SK-N-SH (cell line): ENCODE results near the gene FBXW5. TPM values are rescaled to one million over a fixed set of nuclear protein-coding genes. Genes with fewer than 3 reads are reported as not detected.

ENCODE experiments used
- CTCF ChIA-PET: fragments of 300-600, 350-600 bp; formaldehyde crosslinking; extraction: SDS; loops from one replicate; lab custom pipeline; 2021; lab: Yijun Ruan, JAX
- POLR2A ChIA-PET: fragments of 350-600 bp; sonication (Branson Sonifier 250); formaldehyde crosslinking; extraction: SDS; loops from one replicate; lab custom pipeline; 2020; ENCODE audit warnings: antibody characterized with exemption, inconsistent platforms; lab: Yijun Ruan, JAX
- DNase-seq: peaks from one replicate; pipeline ENCODE4 v3.0.0; 2012
- H2AFZ ChIP-seq: fragments of 200-600 bp; sonication (generic); 2 replicates; pipeline ENCODE4 v1.8.1; 2016; ENCODE audit warnings: antibody characterized with exemption, mild to moderate bottlenecking, low read depth
- H3F3A ChIP-seq: fragments of 200-600 bp; sonication (generic); replicated peaks from 2 replicates; pipeline ENCODE3; 2016; ENCODE audit warnings: antibody characterized with exemption, mild to moderate bottlenecking; ENCODE audit not compliant: insufficient read depth
- H3K27ac ChIP-seq, 2 experiments: fragments of 200-500 bp in 1 of 2; fragments of 200-600 bp in 1 of 2; sonication (Bioruptor generic) in 1 of 2; sonication (generic), shearing (Covaris generic) in 1 of 2; 2 replicates each; pipeline versions ENCODE4 v1.5.1 to v1.6.1; 2014 to 2016; ENCODE audit warnings: low read depth in 2 of 2, inconsistent platforms in 1 of 2, low read length in 1 of 2, mild to moderate bottlenecking in 1 of 2, mixed read lengths in 1 of 2
- H3K27me3 ChIP-seq: fragments of 200-600 bp; sonication (generic), shearing (Covaris generic); 2 replicates; pipeline ENCODE4 v1.6.1; 2016; ENCODE audit warnings: mixed run types; ENCODE audit not compliant: insufficient read depth
- H3K36me3 ChIP-seq, 2 experiments: fragments of 200-500 bp in 1 of 2; fragments of 200-600 bp in 1 of 2; sonication (Bioruptor generic) in 1 of 2; sonication (generic) in 1 of 2; replicated peaks in 1 of 2; 2 replicates each; pipeline versions ENCODE3 to v1.5.1; 2014 to 2016; ENCODE audit warnings: low read length in 1 of 2, mild to moderate bottlenecking in 1 of 2; ENCODE audit not compliant: insufficient read depth in 2 of 2, control insufficient read depth in 1 of 2
- H3K4me1 ChIP-seq, 2 experiments: fragments of 200-500 bp in 1 of 2; fragments of 200-600 bp in 1 of 2; sonication (Bioruptor generic) in 1 of 2; sonication (generic), shearing (Covaris generic) in 1 of 2; 2 replicates each; pipeline versions ENCODE4 v1.5.1 to v1.6.1; 2014 to 2016; ENCODE audit warnings: low read depth in 1 of 2, low read length in 1 of 2, mixed run types in 1 of 2; ENCODE audit not compliant: insufficient read depth in 2 of 2, control insufficient read depth in 1 of 2
- H3K4me2 ChIP-seq: fragments of 200-600 bp; sonication (generic), shearing (Covaris generic); 2 replicates; pipeline ENCODE4 v1.6.1; 2017; ENCODE audit warnings: mixed run types
- H3K4me3 ChIP-seq, 2 experiments: fragments of 200-500 bp in 1 of 2; fragments of 200-600 bp in 1 of 2; sonication (Bioruptor generic) in 1 of 2; sonication (generic), shearing (Covaris generic) in 1 of 2; 2 replicates each; pipeline versions ENCODE4 v1.5.1 to v1.8.1; 2014 to 2016; ENCODE audit warnings: low read depth in 2 of 2, inconsistent platforms in 1 of 2, low read length in 1 of 2, mild to moderate bottlenecking in 1 of 2, mixed read lengths in 1 of 2, moderate library complexity in 1 of 2
- H3K79me2 ChIP-seq: fragments of 200-600 bp; sonication (generic); 2 replicates; pipeline ENCODE4 v1.8.1; 2017; ENCODE audit warnings: mild to moderate bottlenecking; ENCODE audit not compliant: insufficient read depth
- H3K9ac ChIP-seq: fragments of 200-600 bp; sonication (generic); 2 replicates; pipeline ENCODE4 v1.6.1; 2017; ENCODE audit warnings: mixed run types
- H3K9me2 ChIP-seq: fragments of 200-600 bp; sonication (generic); 2 replicates; pipeline ENCODE4 v1.6.1; 2017; ENCODE audit warnings: mixed run types
- H3K9me3 ChIP-seq: fragments of 200-600 bp; sonication (generic); 2 replicates; pipeline ENCODE4 v1.6.1; 2017; ENCODE audit warnings: mixed run types, mild to moderate bottlenecking, moderate library complexity
- H4K20me1 ChIP-seq: fragments of 200-600 bp; sonication (generic); 2 replicates; pipeline ENCODE4 v1.6.1; 2017; ENCODE audit warnings: mild to moderate bottlenecking, mixed run types; ENCODE audit not compliant: insufficient read depth
- CHD2 ChIP-seq: fragments of 150-350 bp; IDR thresholded peaks from 2 replicates; pipeline ENCODE4 v1.6.1; 2018; ENCODE audit warnings: low read length; ENCODE audit not compliant: partially characterized antibody
- FOSL2 ChIP-seq: IDR thresholded peaks from 2 replicates; pipeline ENCODE4 v1.4.0; 2012; ENCODE audit warnings: low read depth, mild to moderate bottlenecking, moderate library complexity, borderline replicate concordance
- FOXJ3 ChIP-seq: sonication (generic); formaldehyde crosslinking; IDR thresholded peaks from 2 replicates; pipeline ENCODE4 v1.5.1; 2020; ENCODE audit warnings: mild to moderate bottlenecking, missing genetic modification reagents
- GABPA ChIP-seq: IDR thresholded peaks from 2 replicates; pipeline ENCODE4 v1.4.0; 2012; ENCODE audit warnings: low read depth, mild to moderate bottlenecking
- GATA2 ChIP-seq: sonication (generic); formaldehyde crosslinking; IDR thresholded peaks from 2 replicates; pipeline ENCODE4 v1.5.0; 2020; ENCODE audit warnings: mild to moderate bottlenecking, missing genetic modification reagents
- MEF2A ChIP-seq: IDR thresholded peaks from 2 replicates; pipeline ENCODE4 v1.4.0; 2012; ENCODE audit warnings: low read depth, borderline replicate concordance
- NFIC ChIP-seq: IDR thresholded peaks from 2 replicates; pipeline ENCODE4 v1.4.0; 2012; ENCODE audit warnings: borderline replicate concordance
- POLR2AphosphoS5 ChIP-seq: IDR thresholded peaks from 2 replicates; pipeline ENCODE4 v1.6.1; 2012; ENCODE audit warnings: low read depth, low read length
- RCOR1 ChIP-seq: fragments of 150-350 bp; IDR thresholded peaks from 2 replicates; pipeline ENCODE4 v1.6.1; 2017; ENCODE audit warnings: antibody characterized with exemption, low read length
- SIN3A ChIP-seq: IDR thresholded peaks from 2 replicates; pipeline ENCODE4 v1.6.1; 2012; ENCODE audit warnings: low read depth, mild to moderate bottlenecking, low read length, moderate library complexity, borderline replicate concordance
- SMC3 ChIP-seq: IDR thresholded peaks from 2 replicates; pipeline ENCODE4 v1.6.1; 2012; ENCODE audit warnings: low read depth, low read length, improper control_type of control experiment
- TCF12 ChIP-seq: IDR thresholded peaks from 2 replicates; pipeline ENCODE4 v1.4.0; 2012
- YY1 ChIP-seq: IDR thresholded peaks from 2 replicates; pipeline ENCODE4 v1.4.0; 2012; ENCODE audit warnings: low read depth, mild to moderate bottlenecking
- WGBS: methylation state at CpG from one replicate; pipeline ENCODE4 v1.1.6; 2017; ENCODE audit warnings: low lambda C conversion rate; 5-methylcytosine and 5-hydroxymethylcytosine counted together
- polyA plus RNA-seq, 3 experiments: library from polyadenylated mRNA; depleted of rRNA; stranded (reverse); fragments of >200 nt; gene quantifications; 2 replicates each; pipeline ENCODE4 v1.2.3, GENCODE V29; 2012
- TF ChIP-seq, protein P1 (sequence below): IDR thresholded peaks from 2 replicates; pipeline ENCODE4 v1.6.1; 2012; ENCODE audit warnings: mild to moderate bottlenecking, low read depth, low read length, moderate library complexity
- TF ChIP-seq, protein P2 (sequence below): fragments of 200-600 bp; sonication (generic); IDR thresholded peaks from 2 replicates; pipeline ENCODE4 v1.6.1; 2017; ENCODE audit warnings: antibody characterized with exemption, mild to moderate bottlenecking, moderate library complexity
- TF ChIP-seq, protein P3 (sequence below): IDR thresholded peaks from 2 replicates; pipeline ENCODE4 v1.4.0; 2012; ENCODE audit warnings: low read depth, borderline replicate concordance

Gene FBXW5
- polyA plus RNA-seq, 1 of the 3 experiments (the other 2 are of a cell fraction) = 78.9 TPM

DNA sequence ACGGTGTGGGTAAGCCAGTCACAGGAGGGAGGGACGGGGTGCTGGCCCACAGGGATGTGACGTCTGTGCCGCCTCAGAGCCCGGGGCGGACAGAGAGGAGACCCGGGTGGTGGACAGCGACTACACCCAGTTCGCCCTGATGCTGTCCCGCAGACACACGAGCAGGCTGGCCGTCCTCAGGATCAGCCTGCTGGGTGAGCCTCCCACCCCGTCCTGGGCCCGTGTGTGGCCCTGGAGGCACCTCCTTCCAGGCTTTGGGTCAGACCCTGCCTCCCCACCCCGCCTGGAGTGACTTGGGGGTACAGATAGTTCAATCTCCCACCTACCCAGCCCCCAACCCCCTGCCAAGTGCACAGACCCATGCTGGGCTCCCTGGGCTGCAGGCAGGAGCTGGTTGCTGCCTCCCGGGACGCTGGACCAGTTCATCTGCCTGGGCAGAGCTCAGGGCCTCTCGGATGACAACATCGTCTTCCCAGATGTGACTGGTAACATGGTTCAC is 9.3 kb upstream of the FBXW5 start:
- Histone ChIP-seq H2AFZ (no peak overlapping the region), H3K4me1 (peaks cover 0 to 25% of the 10 kb centered on the region in 2 experiments; a peak in 2 of 4 replicates), H3K4me3 (no peak overlapping the region), H3K79me2 (no peaks in the 10 kb centered on the region), H3K9me2 (no peaks in the 10 kb centered on the region), H3K9ac (no peak overlapping the region), H3K9me3 (no peaks in the 10 kb centered on the region), H3F3A (no peaks in the 10 kb centered on the region), H3K36me3 (no peaks in the 10 kb centered on the region), H3K27me3 (no peaks in the 10 kb centered on the region), H3K27ac (no peak overlapping the region), H4K20me1 (no peaks in the 10 kb centered on the region), H3K4me2 (no peak overlapping the region)
- ChIA-PET CTCF (interaction anchor here (13.2 kb wide), 1 partner anchor 79 kb away, joined by 350 read pairs; the partner anchor contains the start of genes ABCA2 and FUT7), POLR2A (interaction anchor here (0.6 kb wide), 1 partner anchor 9 kb away, joined by 4 read pairs; no protein-coding TSS in a partner anchor)
- DNase-seq = no peak
- 100% methylated on average over 3 of the region's 19 CpGs for whole genome bisulfite sequencing
- TF ChIP-seq TCF12 = no peak
- TF ChIP-seq, protein P1, sequence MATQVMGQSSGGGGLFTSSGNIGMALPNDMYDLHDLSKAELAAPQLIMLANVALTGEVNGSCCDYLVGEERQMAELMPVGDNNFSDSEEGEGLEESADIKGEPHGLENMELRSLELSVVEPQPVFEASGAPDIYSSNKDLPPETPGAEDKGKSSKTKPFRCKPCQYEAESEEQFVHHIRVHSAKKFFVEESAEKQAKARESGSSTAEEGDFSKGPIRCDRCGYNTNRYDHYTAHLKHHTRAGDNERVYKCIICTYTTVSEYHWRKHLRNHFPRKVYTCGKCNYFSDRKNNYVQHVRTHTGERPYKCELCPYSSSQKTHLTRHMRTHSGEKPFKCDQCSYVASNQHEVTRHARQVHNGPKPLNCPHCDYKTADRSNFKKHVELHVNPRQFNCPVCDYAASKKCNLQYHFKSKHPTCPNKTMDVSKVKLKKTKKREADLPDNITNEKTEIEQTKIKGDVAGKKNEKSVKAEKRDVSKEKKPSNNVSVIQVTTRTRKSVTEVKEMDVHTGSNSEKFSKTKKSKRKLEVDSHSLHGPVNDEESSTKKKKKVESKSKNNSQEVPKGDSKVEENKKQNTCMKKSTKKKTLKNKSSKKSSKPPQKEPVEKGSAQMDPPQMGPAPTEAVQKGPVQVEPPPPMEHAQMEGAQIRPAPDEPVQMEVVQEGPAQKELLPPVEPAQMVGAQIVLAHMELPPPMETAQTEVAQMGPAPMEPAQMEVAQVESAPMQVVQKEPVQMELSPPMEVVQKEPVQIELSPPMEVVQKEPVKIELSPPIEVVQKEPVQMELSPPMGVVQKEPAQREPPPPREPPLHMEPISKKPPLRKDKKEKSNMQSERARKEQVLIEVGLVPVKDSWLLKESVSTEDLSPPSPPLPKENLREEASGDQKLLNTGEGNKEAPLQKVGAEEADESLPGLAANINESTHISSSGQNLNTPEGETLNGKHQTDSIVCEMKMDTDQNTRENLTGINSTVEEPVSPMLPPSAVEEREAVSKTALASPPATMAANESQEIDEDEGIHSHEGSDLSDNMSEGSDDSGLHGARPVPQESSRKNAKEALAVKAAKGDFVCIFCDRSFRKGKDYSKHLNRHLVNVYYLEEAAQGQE = no peak
- no peak for TF ChIP-seq CHD2
- TF ChIP-seq, protein P2, sequence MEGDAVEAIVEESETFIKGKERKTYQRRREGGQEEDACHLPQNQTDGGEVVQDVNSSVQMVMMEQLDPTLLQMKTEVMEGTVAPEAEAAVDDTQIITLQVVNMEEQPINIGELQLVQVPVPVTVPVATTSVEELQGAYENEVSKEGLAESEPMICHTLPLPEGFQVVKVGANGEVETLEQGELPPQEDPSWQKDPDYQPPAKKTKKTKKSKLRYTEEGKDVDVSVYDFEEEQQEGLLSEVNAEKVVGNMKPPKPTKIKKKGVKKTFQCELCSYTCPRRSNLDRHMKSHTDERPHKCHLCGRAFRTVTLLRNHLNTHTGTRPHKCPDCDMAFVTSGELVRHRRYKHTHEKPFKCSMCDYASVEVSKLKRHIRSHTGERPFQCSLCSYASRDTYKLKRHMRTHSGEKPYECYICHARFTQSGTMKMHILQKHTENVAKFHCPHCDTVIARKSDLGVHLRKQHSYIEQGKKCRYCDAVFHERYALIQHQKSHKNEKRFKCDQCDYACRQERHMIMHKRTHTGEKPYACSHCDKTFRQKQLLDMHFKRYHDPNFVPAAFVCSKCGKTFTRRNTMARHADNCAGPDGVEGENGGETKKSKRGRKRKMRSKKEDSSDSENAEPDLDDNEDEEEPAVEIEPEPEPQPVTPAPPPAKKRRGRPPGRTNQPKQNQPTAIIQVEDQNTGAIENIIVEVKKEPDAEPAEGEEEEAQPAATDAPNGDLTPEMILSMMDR = no peak
- TF ChIP-seq NFIC = no peak
- no peak for TF ChIP-seq FOSL2
- TF ChIP-seq POLR2AphosphoS5 = no peak
- TF ChIP-seq RCOR1 = no peak
- TF ChIP-seq GATA2 (CRISPR knock-in tag) = no peak
- TF ChIP-seq FOXJ3 = no peak
- no peak for TF ChIP-seq YY1
- TF ChIP-seq SMC3 = no peak
- no peak for TF ChIP-seq GABPA
- TF ChIP-seq MEF2A = no peak
- TF ChIP-seq SIN3A = no peak
- TF ChIP-seq, protein P3, sequence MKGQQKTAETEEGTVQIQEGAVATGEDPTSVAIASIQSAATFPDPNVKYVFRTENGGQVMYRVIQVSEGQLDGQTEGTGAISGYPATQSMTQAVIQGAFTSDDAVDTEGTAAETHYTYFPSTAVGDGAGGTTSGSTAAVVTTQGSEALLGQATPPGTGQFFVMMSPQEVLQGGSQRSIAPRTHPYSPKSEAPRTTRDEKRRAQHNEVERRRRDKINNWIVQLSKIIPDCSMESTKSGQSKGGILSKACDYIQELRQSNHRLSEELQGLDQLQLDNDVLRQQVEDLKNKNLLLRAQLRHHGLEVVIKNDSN = no peak
